GM21381 (cell line): ENCODE results near the gene CREB3L1.

Source experiments
- ATAC-seq: cut with Tn5 transposase; IDR thresholded peaks from one replicate; pipeline ENCODE4 v1.9.1; 2021; ENCODE audit warnings: mild to moderate bottlenecking, moderate library complexity; ENCODE audit not compliant: unreplicated experiment

Gene CREB3L1

DNA sequence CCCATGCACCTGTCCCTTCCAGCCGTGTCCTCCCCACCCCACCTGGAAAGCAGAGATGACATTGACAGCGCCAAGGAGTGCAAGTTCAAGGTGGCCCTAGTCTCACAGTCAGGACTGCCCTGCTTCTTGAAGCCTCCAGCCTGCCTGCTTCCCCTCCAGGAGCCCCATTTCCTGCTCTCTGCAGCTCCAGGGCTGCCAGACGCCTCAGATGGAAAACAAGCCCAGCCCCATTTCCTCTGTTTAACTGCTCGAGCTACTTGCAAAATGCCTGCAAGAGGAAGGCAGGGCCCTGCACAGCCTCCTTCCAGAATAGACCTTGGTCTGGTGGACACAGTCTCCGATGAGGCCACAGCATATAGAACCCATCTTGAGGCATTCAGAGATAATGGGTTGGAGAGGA is 64.8 kb downstream of the CREB3L1 start:
- ATAC-seq = no peak

DNA sequence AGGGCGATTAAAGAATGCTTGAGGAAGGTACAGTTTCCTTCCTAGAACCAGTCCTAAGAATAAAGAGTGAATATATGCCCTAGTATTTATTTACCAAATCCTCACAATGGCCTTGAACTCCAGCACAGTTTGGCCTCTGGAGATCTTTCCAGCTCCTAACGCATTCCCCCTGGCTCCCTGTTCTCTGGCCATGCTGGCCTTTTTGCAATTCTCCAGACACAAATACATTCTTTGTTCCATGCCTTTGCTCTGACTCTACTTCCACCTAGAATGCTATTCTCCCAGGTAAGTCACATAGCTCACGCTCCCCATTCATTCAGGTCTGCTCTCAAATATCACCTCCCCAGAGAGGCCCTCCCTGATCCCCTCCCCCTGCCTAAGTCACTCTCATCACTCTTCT is 66.1 kb downstream of the CREB3L1 start:
- no peak for ATAC-seq

DNA sequence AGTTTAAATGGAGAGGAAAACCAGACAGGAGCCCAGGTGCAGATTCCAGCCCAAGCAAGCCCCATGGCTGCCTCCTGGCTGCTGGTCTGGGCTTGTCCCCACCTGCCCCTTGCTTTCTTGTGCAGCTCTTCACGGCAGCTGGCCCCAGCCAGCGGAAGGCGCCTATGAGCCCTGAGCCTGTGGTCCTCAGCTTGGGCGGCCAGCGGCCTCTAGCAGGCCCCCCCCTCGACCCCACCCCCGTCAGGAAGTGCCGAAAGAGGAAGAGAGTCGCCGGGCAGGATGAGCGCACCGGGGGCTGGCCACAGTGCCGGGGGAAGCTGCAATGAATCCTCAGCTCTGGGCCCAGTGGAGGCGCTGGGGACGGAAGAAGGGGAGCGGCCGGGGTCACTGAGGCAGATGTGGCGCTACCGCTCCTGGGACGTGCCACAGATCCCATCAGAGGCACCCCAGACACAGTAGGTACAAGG is 67.7 kb downstream of the CREB3L1 start:
- no peak for ATAC-seq

DNA sequence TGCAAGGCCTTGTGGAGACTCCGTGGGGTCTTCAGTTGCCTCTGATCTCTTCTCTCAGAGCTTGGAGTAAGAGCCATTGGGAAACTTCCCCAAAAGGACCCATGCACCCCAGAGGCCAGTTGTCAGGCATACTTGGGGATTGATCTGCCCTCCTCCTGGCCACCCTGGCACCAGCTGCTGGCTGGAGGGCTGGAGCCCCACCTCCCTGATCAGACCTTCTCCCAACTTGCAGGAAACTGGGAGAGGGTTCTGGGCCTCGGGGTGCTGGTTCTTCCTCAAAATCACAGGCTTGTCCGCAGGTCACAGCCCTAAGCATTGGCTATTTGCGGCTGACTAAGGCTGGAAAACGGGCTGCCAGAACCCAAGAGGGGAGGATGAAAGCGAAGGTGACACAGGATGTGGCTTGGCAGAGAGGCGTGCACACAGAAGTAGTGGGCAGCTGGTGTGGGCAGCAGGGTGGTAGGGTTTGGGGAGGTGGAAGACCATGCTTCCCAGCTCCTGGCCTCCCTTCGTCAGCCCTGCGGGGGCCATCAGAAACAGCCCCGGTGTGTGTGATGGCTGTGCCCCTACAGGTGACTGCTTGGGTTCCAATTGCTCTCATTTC is 68.5 kb downstream of the CREB3L1 start:
- no peak for ATAC-seq

DNA sequence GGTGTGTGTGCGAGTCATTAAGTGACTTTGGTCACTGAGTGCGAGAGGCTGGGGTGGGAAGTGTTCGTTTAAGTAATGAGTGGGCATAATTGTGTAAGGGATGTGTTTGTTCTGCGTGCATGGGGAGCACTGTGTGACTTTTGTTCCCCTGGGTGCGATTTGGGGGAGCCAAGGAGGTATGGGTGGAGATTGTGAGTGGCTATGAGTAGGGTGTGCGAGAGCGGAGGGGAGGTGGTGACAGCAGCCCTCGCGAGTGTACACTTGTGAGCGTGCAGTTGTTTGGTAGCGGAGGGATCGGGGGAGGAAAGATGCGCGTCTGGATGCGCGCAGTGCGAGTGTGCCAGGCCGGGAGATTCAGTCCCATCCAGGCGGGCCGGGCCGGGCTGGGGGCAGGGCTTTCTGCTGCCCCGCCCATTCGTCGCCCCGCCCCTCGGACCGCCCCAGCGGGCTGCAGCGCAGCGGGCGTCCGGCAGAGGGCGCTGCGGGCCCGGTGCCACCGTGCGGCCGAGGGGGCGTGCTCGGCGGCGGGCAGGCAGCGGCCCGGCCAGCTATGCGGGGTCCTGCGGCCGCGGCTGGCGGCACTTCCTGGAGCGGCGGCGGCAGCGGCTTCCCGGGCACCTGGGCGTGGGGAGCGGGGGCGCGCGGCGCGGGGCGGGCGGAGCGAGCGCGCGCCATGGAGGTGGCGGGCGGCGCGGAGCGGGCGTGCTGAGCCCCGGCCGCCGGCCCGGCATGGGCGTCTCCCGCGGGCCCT is 69.6 kb downstream of the CREB3L1 start, which contains the start of gene DGKZ:
TSS of gene DGKZ (plus strand) at position 578 of the 751 bp plus-strand sequence. CDS start 197 bp downstream, outside the sequence.
- ATAC-seq = peak; percentile 64

DNA sequence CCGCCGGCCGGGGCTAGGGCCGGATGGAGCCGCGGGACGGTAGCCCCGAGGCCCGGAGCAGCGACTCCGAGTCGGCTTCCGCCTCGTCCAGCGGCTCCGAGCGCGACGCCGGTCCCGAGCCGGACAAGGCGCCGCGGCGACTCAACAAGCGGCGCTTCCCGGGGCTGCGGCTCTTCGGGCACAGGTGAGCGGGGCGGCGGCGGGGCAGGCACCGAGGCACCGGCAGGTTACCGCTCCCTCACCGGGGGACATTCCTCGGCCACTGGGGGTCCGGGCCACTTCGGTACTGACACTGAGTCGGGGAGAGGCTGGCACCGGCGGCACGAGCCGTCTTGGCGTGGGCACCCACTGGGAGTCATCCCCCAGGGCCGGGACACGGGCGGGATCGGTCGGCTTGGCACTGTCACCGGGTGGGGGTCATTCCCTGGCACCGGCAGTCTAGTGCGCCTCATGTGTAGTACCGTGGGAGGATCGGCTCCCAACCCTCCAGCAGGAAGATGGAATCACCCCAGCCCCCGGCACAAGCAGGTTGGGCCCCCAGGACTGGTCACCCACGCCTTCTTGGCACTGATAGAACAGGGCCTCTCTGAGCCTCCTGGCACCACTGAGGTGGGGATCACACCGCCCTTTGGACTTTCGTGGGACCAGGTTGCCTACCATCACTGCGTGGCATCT is 70.3 kb downstream of the CREB3L1 start:
- no peak for ATAC-seq

DNA sequence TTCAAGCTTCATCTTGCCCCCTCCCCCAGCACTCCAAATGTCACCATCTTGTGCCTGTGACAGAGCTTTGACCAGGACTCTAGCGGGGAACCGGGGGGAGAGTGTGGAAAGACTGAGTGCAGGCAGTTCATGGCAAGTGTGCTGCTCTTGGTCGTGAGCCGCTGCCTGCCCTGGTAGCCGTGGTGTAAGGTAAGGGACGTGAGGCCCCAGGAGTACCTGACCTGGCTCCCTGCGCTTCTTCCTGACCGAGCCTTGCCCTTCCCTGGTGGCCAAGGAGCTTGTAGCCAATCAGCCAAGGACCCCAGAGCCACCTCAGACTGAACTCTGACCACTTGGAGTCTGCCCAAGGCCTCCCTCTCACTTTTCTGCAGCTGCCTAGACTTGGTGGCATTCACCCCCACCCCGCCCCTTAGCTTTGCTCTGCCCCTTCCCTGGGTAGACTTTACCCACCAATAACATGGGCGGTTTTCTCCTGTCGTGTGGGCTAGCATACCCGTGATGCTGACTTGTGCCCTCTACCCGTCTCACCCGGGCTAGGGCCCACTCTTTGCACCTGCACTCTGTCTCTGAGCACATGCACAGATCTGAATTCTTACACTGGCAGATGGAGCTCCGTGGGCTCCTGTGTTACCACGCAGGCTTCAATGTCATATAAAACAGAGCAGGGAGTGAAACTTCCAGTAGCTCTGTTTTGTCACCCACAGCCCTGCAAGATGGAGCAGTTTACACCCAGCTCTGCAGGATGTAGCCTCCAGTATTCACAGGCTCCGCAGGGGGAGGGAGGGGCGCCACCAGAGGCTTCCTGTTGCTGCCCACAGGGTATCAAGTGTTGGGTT is 71.3 kb downstream of the CREB3L1 start:
- ATAC-seq = no peak

DNA sequence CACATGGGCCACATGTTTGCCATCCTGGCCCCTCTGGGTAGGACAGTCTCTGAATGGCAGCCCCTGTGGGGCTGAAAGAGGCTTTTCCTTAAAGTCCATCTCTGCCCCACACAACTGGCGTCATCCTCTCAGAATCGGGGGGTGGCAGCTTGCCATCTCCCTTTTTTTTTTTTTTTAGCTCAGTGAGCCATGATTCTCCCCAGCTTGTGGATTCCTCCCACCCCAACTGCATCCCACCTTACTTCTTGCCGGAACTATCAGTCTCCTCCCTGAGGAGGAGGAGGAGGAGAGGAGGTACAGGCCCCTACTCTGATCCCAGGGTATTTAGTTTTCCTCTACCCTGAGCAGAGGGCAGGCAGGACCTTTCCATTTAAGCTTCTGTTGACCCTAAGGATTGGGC is 73.2 kb downstream of the CREB3L1 start:
- no peak for ATAC-seq

DNA sequence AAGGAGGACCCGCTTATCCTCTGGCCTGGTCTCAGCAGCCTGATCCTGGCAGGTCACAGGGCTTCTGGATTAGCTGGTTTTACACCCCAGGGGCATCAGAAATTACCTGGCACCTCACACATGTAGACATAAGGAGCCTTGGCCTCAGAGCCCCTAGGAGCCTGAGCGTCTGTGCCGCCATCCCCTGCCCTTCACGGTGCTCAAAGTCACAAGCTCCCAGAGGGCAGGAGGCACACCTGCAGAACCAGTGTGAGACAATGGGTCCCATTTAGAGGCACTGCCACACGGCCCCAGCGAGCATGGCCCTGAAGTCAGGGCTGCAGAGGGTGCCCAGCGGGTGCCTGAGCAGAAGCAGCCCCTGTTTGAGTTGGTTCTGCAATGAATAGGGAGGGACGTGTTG is 73.7 kb downstream of the CREB3L1 start:
- ATAC-seq = no peak

DNA sequence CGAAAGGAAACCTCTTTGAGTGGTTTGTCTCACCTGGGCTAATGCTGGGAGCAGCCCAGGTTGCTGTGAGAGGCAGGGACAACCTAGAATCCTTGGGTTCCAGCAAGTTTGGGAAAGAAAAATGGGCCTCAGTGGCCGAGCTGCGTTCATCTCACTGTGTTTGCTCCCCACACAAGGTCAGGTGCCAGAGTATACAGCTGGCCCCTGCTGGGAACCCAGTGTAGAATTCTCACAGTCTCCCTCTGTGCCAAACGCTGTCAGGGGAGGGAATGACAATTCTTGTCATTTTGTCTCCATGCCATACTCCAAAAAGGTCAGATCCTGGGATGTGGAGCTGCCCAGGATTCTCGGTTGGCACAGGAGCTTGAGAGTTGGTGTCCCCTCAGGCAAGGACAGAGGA is 74.1 kb downstream of the CREB3L1 start:
- no peak for ATAC-seq

DNA sequence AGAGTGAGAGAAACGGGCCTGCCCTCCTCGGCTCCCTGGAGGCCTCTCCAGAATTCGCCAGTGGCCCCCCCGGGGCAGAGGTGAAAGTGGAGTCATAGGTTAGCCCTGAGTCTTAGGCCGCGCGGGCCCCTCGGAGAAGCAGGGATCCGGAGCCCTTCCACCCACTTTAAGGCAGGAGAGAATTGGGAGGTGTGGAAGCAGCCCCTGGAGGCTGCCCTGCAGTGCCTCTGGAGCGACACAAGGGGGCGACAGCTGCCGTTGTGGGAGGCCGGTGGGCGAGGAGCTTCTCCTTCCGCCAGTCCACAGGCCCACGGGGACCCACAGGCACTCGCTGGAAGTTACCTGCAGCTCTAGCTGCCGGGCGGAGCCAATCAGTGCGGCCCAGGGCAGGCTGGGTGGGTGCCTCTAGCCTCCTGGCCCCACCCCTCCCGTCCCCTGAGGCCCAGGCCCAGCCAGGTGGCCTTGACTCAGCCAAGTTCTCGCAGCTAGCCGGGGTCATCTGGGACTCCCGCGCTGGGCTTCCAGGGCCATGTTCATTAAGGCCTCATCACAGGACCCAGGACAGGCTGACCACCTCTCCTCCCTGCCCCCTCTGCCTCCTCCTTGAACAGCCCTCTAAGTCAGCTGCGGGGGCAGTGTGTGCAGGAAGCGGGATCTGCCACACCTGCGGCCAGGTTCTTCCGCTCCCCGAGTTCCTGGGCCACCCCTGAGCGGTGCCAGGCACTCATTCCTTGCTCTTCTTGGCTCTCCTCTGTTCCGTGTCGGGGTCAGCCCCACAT is 74.8 kb downstream of the CREB3L1 start:
- ATAC-seq = no peak

DNA sequence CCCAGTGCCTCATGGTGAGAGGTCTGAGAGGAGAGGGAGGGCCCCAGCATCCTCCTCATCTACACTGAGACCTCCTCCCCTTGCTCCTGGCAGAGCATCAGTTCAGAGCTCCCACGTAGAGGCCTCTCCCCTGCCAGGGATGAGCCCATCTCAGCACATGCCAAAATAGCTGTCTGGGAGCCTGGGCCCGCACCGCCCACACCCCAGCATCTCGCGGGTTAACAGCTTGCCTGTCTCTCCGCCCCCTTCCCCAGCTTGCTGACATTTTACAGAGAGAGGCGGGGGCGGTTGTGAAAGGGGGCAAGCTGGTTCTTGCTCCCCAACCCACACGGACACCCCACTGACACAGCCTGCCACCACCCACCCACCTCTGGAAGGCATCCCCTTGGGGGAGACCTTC is 76.2 kb downstream of the CREB3L1 start:
- ATAC-seq = no peak

DNA sequence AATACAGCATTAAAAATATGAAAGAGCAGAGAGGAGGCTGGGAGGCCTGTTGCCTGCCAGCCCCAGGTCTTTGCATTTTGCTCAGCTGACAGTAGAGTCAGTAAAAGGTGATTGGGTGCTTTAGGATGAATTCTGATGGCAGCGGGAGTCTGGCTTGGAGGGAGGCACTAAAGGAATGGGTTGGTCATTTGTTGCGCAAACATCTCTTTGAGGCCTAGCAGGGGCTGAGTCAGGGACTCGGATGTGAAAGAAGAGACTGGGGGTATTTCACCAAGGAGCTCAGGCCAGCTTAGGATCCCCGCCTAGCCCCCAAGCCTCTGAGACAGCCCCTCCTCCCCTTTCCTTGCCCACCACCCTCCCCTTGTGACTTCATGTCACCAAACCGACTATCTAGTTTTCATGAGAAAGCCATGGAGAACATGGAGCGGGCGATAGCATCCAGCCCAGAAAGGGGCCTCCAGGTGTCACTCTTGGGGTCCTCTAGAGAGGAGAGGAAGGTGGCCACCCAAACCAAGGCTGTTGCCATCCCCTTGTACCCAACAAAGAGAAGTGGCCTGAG is 79.5 kb downstream of the CREB3L1 start:
- no peak for ATAC-seq

DNA sequence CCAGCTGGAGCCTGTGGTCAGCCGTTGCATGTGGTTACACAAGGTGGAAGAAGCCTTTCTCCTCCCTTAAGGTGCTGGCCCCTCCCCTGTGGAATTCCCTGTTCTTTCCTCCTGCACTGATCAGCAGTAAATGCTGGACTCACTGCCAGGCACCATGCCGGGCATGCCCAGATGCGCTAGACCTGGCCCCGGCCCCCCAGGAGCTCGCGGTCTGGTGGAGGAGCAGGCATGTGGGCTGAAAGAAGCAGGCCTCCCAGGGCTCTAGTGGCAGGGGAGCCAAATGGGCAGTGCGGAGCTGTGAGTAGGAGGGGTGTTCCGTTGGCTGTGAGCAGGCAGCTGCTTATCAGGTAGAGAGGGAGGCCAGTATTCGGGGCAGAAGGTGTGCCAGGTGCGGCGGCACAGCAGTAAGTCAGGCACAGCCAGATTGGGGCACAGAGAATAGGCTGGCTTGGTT is 80.0 kb downstream of the CREB3L1 start:
- no peak for ATAC-seq

DNA sequence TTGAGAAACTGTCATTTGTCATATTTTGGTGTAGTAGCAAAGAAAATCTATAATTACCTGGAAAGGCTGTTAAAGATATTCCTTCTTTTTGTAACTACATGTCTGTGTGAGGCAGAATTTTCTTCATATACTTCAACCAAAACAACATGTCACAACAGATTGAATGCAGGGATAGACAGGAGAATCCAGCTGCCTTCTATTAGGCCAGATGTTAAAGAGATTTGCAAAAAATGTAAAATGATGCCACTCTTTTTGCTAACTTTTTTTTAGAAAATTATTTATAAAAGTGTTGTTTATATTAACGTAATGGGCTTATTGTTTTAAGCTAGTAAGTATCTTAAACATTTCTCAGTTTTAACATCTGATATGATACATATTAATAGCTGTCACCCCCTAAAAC is 82.5 kb downstream of the CREB3L1 start:
- no peak for ATAC-seq

DNA sequence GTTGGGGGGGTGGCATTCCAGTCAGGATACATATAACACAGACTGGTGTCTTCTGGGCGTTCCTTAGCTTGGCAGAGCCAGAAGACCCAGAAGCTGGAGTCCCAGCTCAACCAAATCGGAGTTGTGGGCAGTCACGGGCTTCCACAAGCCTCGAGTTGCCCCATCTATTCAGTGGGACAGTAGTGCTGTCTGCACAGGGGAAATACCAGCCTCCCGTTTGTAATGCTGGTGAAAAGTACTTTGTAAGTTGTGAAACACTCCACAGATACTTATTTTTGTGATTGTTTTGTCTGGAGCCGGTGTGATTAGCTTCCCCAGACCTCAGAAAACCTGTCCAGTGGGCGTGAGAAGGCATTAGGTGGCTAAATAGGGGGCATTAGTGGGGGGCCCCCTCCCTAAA is 83.4 kb downstream of the CREB3L1 start:
- ATAC-seq = no peak

DNA sequence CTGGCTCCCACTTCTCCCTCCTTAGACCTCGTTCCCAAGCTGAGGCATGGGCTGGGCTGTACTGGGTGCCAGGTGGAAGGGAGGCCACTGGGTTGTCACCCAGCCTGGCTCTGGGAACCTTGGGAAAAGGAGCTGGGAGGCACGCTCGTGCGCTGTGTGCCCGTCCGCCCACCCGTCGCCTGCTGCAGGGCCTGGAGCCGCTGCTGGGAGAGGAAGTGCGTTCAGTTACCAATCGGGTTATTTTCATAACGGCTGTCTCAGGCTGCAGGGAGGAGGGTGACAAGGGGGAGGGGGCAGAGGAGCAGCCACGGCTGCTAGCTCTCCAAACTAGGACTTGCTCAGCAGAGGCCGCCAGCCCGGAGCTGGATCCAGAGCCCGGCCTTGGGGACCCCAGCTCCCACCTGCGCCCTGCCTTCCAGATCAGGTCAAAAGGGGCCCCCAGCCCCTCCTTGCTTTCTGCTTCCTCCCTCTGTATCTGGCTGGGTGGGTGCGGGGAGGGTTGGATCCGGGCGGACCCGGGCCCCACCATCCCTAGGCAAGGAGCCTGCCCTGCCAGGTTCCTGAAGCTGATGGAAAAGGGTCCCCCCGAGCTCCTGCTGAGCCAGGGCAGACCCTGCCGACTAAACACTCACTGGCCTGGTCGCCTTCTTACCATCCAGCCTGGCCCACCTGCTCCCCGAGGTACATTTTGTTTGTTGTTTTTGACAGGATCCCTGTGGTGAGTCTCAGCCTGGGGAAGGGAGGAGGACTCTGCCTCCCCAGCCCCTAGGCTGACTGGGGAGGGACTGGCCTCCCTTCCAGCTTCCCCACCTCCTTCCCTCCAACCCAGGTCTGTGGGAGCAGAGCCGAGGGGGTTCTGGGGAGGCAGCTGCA is 84.1 kb downstream of the CREB3L1 start:
- peak; percentile 91 for ATAC-seq

DNA sequence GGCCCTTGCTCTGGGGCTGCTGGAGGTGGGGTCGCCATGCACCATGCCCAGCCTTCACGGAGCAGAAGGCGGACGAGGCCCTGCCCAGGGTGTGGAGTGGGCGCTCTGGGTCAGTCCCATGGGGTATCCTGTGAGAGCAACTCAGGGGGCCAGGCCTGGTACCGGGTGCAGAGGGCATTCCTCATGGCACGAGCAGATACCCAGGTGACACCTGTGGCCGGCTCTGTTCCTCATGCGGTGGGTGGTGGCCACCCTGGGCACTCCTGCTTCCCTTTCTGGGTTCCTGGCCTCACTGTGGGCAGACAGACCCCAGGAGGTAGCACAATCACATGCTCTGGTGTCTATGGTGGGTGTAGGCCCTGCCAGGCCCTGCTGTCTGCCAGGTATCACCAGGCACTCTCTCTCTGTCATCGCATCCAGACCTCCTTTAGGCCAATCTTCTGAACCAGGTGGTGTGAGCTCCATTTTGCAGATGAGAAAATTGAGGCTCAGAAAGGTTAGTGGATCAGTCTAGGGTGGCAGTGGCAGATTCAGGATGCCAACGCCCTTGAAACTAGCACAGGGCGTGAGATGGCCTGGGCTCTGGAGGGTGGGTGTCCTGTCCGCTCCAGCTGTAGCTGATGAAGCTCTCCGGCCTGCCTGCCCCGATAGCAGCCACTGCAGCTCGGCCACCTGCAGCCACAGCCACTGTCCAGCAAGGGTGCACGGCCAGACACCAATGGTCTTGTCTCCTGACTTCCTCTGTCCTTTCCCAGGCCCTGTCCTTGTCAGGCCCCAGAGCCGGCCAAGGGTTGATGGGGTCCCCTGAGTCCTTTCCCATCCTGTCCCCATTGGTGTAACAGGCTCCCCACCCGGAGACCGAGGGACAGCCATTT is 84.9 kb downstream of the CREB3L1 start:
- no peak for ATAC-seq
